GM12878 (cell line): ENCODE measurements around the gene EIF5B. TPM values are rescaled to one million over a fixed set of nuclear protein-coding genes. Genes with fewer than 3 reads are reported as not detected.

Experiments used
- ATAC-seq: fragments of 200-7000 bp; cut with Tn5 transposase; 3 replicates; pipeline ENCODE4 v1.9.1; 2020; ENCODE audit warnings: mild to moderate bottlenecking, moderate library complexity
- BruUV-seq: library from RNA; stranded (reverse); fragments of 400-500 nt; replicated peaks from 2 replicates; lab custom pipeline; 2021; lab: Mats Ljungman, UMichigan
- CTCF ChIA-PET: fragments of 300-600 bp; sonication (Branson Sonifier 250); formaldehyde crosslinking; extraction: SDS; loops from one replicate; lab custom pipeline; 2021; ENCODE audit warnings: inconsistent platforms; lab: Yijun Ruan, JAX
- POLR2A ChIA-PET: fragments of 350-600 bp; formaldehyde crosslinking; extraction: SDS; loops from one replicate; lab custom pipeline; 2021; ENCODE audit warnings: inconsistent platforms; lab: Charles Lee
- RAD21 ChIA-PET: fragments of 300-600 bp; sonication (Branson Sonifier 250); formaldehyde crosslinking; loops from one replicate; lab custom pipeline; 2023; ENCODE audit warnings: antibody characterized with exemption; ENCODE audit not compliant: unreplicated experiment; lab: Charles Lee
- SMC1A ChIA-PET: fragments of 300-600 bp; sonication (Branson Sonifier 250); formaldehyde crosslinking; loops from one replicate; lab custom pipeline; 2023; ENCODE audit not compliant: unreplicated experiment, uncharacterized antibody; lab: Charles Lee
- DNase-seq: peaks from one replicate; pipeline ENCODE4 v3.0.0-alpha.2; 2011; ENCODE audit warnings: low read depth, low spot score
- FAIRE-seq: peaks from 3 replicates; lab custom pipeline; 2011; peaks lifted over from hg19 to GRCh38; lab: Jason Lieb, UNC
- H2AFZ ChIP-seq: 2 replicates; pipeline ENCODE4 v1.6.0; 2011; ENCODE audit warnings: low read depth, low read length, control low read depth; ENCODE audit not compliant: control insufficient read depth
- H3K27ac ChIP-seq: 2 replicates; pipeline ENCODE4 v1.5.1; 2011; ENCODE audit warnings: control low read depth; ENCODE audit not compliant: control insufficient read depth, insufficient read depth
- H3K27me3 ChIP-seq, 2 experiments: replicated peaks in 1 of 2; 2 replicates each; pipeline versions ENCODE4 v1.6.0 to v1.6.1; 2011; ENCODE audit warnings: low read length in 1 of 2; ENCODE audit not compliant: control insufficient read depth in 2 of 2, insufficient read depth in 2 of 2
- H3K36me3 ChIP-seq, 2 experiments: 2 replicates each; pipeline ENCODE4 v1.5.1; 2011; ENCODE audit warnings: low read length in 1 of 2; ENCODE audit not compliant: control insufficient read depth in 2 of 2, insufficient read depth in 2 of 2
- H3K4me1 ChIP-seq: 2 replicates; pipeline ENCODE4 v1.6.1; 2011; ENCODE audit warnings: mild to moderate bottlenecking, low read length, moderate library complexity, mixed read lengths; ENCODE audit not compliant: control insufficient read depth, insufficient read depth
- H3K4me2 ChIP-seq: 2 replicates; pipeline ENCODE4 v1.6.0; 2011; ENCODE audit warnings: control low read depth; ENCODE audit not compliant: control insufficient read depth, insufficient read depth
- H3K4me3 ChIP-seq: fragments of 200-600 bp; sonication (generic); 2 replicates; pipeline ENCODE4 v1.5.1; 2016
- H3K79me2 ChIP-seq: 2 replicates; pipeline ENCODE4 v1.6.0; 2011; ENCODE audit warnings: low read length; ENCODE audit not compliant: control insufficient read depth, insufficient read depth
- H3K9ac ChIP-seq: 2 replicates; pipeline ENCODE4 v1.8.0; 2011; ENCODE audit warnings: low read length, control low read depth, mixed read lengths; ENCODE audit not compliant: control insufficient read depth, insufficient read depth
- H3K9me3 ChIP-seq: replicated peaks from 3 replicates; pipeline ENCODE4 v1.5.1; 2011; ENCODE audit warnings: mild to moderate bottlenecking, low read length; ENCODE audit not compliant: control insufficient read depth, insufficient read depth
- H4K20me1 ChIP-seq: 2 replicates; pipeline ENCODE4 v1.6.0; 2011; ENCODE audit not compliant: control insufficient read depth, insufficient read depth
- BMI1 ChIP-seq: fragments of 450-650 bp; IDR thresholded peaks from 2 replicates; pipeline ENCODE4 v1.6.1; 2016; ENCODE audit warnings: mild to moderate bottlenecking, moderate library complexity, borderline replicate concordance
- ESRRA ChIP-seq: IDR thresholded peaks from 2 replicates; pipeline ENCODE4 v1.6.1; 2012; ENCODE audit warnings: mild to moderate bottlenecking, low read length, improper control_type of control experiment
- IKZF2 ChIP-seq, 2 experiments: fragments of 450-650 bp; IDR thresholded peaks; 2 replicates each; pipeline ENCODE4 v1.6.1; 2017; ENCODE audit warnings: mild to moderate bottlenecking in 2 of 2, moderate library complexity in 2 of 2
- JUNB ChIP-seq: IDR thresholded peaks from 2 replicates; pipeline ENCODE4 v1.6.1; 2016; ENCODE audit warnings: antibody characterized with exemption, mild to moderate bottlenecking
- WGBS: methylation state at CpG from one replicate; pipeline ENCODE4 v1.1.6; 2016; ENCODE audit warnings: low lambda C conversion rate; ENCODE audit not compliant: insufficient replicate concordance, insufficient coverage; ENCODE audit errors: missing lambda C conversion rate; 5-methylcytosine and 5-hydroxymethylcytosine counted together
- in situ Hi-C: fragments of 300-500 bp; cut with MboI; formaldehyde crosslinking; loops from 9 replicates; pipeline ENCODE4 v1.14.3; 2018; ENCODE audit warnings: mixed read lengths
- intact Hi-C: fragments of 100-400 bp; cut with micrococcal nuclease; formaldehyde crosslinking; loops from one replicate; pipeline ENCODE4 v1.14.2; 2022; ENCODE audit not compliant: unreplicated experiment
- polyA plus RNA-seq, 11 experiments: library from polyadenylated mRNA; depleted of rRNA in 4 of 11; unstranded in 6 of 11; stranded (reverse) in 5 of 11; fragments of >200 nt; fragmentation: Nextera tagmentation in 4 of 11; fragmentation: Illumina TruSeq in 1 of 11; extraction: Ambion mirVana in 4 of 11; extraction: Trizol in 1 of 11; gene quantifications; 1 replicate in 1 of 11; 2 replicates in 10 of 11; pipeline versions ENCODE4 v1.2.1 to v1.2.3, GENCODE V29; 2011 to 2016; ENCODE audit warnings: inconsistent platforms in 2 of 11, missing spikeins in 2 of 11, low read depth in 1 of 11
- total RNA-seq, 4 experiments: library from RNA; depleted of rRNA in 3 of 4; stranded (reverse); fragments of >200 nt in 3 of 4; fragmentation: Illumina TruSeq in 1 of 4; extraction: Trizol in 1 of 4; gene quantifications; 2 replicates each; pipeline versions ENCODE4 v1.2.1 to v1.2.3, GENCODE V29; 2013 to 2021
- TF ChIP-seq, protein P1 (sequence below): fragments of 450-650 bp; IDR thresholded peaks from 2 replicates; pipeline ENCODE4 v1.6.1; 2017; ENCODE audit warnings: mild to moderate bottlenecking, moderate library complexity

Gene EIF5B
- total and polyA plus RNA-seq, 10 of the 15 experiments (the other 5 are each of a cell fraction or from before 2014, with no cell fraction given), result 21.7 to 119 (median 40.8) TPM

GRCh38 chr2:99380376-99381010, 43.3 kb downstream of the EIF5B start:
- ChIA-PET CTCF (no interaction called here), SMC1A (interaction anchor here (1.5 to 2.6 kb wide), 3 partner anchors 18 to 44 kb away, joined by 3 to 6 read pairs (median 6); partner anchors contain the start of genes EIF5B and TXNDC9), RAD21 (no interaction called here), POLR2A (interaction anchor here (0.5 kb wide), 1 partner anchor 49 kb away, joined by 3 read pairs; no protein-coding TSS in a partner anchor)
- TF ChIP-seq JUNB (peak; percentile 51), BMI1 (no peak), IKZF2 (IDR thresholded peaks at IDR 0.05) (peak; percentile 39 to 43; a peak in 3 of 4 replicates), ESRRA (no peak)
- TF ChIP-seq, protein P1, sequence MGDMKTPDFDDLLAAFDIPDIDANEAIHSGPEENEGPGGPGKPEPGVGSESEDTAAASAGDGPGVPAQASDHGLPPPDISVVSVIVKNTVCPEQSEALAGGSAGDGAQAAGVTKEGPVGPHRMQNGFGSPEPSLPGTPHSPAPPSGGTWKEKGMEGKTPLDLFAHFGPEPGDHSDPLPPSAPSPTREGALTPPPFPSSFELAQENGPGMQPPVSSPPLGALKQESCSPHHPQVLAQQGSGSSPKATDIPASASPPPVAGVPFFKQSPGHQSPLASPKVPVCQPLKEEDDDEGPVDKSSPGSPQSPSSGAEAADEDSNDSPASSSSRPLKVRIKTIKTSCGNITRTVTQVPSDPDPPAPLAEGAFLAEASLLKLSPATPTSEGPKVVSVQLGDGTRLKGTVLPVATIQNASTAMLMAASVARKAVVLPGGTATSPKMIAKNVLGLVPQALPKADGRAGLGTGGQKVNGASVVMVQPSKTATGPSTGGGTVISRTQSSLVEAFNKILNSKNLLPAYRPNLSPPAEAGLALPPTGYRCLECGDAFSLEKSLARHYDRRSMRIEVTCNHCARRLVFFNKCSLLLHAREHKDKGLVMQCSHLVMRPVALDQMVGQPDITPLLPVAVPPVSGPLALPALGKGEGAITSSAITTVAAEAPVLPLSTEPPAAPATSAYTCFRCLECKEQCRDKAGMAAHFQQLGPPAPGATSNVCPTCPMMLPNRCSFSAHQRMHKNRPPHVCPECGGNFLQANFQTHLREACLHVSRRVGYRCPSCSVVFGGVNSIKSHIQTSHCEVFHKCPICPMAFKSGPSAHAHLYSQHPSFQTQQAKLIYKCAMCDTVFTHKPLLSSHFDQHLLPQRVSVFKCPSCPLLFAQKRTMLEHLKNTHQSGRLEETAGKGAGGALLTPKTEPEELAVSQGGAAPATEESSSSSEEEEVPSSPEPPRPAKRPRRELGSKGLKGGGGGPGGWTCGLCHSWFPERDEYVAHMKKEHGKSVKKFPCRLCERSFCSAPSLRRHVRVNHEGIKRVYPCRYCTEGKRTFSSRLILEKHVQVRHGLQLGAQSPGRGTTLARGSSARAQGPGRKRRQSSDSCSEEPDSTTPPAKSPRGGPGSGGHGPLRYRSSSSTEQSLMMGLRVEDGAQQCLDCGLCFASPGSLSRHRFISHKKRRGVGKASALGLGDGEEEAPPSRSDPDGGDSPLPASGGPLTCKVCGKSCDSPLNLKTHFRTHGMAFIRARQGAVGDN, result no peak
- peak; percentile 72 for ATAC-seq
- no peak overlapping the region for H3K9ac ChIP-seq
- H4K20me1 ChIP-seq, result no peaks in the 10 kb centered on the region
- WGBS, result 69% methylated on average over 3 of the region's 3 CpGs
- H3K27ac ChIP-seq, result no peak overlapping the region
- peak; percentile 65 for FAIRE-seq
- H3K4me2 ChIP-seq, result no peak overlapping the region
- no peak for DNase-seq
- no peaks in the 10 kb centered on the region for H3K79me2 ChIP-seq
- intact Hi-C loops (no loop called here), in situ Hi-C loops (no loop called here)
- no peaks in the 10 kb centered on the region for H3K9me3 ChIP-seq
- no TSS peak for BruUV-seq
- H3K4me3 ChIP-seq, result no peak overlapping the region
- 0 out of 2 replicates have a peak, but pooled peaks cover 4% of the 10 kb centered on the region for H3K4me1 ChIP-seq
- H3K36me3 ChIP-seq, result peaks cover 3 to 10% of the 10 kb centered on the region in 2 experiments; a peak in 2 of 4 replicates
- no peak overlapping the region for H2AFZ ChIP-seq
- no peaks in the 10 kb centered on the region for H3K27me3 ChIP-seq
